ENCODE data around the gene PPP4R1.

Gene PPP4R1

DNA sequence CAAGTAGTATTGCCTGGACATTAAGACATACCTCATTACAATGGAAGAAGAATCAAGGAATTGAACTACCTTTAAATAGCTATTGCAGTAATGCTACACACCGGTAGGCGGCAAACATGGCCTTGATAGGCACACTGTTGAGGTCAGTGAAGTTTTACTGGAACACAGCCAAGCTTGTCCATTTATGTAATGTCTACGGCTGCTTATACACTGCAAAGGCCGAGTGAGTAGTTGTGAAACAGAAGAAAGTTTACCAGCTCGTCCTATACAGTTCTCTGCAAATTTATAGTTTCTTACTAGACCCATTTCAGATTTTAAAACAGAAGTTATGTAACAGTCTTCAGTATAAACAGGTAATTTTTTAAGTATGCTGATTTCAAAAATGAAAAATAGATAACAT, 38.8 kb downstream of the PPP4R1 start:
- no peak overlapping the region for H3K4me3 ChIP-seq (ENCODE audit: low read length)
- peak; percentile 94 for DNase-seq (ENCODE audit: low read depth)
- TF ChIP-seq, protein P1, sequence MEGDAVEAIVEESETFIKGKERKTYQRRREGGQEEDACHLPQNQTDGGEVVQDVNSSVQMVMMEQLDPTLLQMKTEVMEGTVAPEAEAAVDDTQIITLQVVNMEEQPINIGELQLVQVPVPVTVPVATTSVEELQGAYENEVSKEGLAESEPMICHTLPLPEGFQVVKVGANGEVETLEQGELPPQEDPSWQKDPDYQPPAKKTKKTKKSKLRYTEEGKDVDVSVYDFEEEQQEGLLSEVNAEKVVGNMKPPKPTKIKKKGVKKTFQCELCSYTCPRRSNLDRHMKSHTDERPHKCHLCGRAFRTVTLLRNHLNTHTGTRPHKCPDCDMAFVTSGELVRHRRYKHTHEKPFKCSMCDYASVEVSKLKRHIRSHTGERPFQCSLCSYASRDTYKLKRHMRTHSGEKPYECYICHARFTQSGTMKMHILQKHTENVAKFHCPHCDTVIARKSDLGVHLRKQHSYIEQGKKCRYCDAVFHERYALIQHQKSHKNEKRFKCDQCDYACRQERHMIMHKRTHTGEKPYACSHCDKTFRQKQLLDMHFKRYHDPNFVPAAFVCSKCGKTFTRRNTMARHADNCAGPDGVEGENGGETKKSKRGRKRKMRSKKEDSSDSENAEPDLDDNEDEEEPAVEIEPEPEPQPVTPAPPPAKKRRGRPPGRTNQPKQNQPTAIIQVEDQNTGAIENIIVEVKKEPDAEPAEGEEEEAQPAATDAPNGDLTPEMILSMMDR (conservative IDR thresholded peaks at IDR 0.05; ENCODE audit: low read length) = peak; percentile 87

DNA sequence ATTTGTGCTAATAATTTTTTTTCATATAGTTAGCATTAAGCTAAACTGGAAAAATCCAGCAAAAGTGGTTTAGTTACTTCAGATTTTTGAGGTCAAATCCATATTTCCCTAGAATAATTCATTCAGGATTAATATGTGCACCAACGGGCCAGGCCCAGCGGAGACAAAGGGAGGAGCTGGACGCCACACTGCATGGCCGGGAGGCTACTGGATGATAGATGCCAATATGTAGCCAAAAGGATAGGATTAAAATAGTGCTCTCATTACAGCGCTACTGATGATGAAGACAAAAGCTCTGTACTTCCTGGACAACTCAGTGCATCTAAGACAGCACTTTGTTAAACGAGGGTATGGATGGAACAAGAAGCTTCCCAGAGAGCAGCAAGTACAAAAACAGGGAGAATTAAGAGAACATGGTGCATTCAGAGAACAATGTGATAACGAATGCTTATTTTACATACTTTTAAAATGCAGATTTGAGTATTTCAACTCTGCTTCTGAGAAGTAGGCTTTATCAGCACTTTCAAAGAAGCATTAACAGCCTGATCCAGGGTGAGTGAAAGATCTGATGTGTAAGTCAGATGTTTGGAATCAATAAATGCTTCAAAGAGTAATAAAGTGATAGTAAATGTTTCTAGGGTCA, 39.8 kb downstream of the PPP4R1 start:
- no peak for DNase-seq (ENCODE audit: low read depth)
- no peak overlapping the region for H3K4me3 ChIP-seq (ENCODE audit: low read length)
- TF ChIP-seq, protein P1 (conservative IDR thresholded peaks at IDR 0.05; ENCODE audit: low read length) = no peak

DNA sequence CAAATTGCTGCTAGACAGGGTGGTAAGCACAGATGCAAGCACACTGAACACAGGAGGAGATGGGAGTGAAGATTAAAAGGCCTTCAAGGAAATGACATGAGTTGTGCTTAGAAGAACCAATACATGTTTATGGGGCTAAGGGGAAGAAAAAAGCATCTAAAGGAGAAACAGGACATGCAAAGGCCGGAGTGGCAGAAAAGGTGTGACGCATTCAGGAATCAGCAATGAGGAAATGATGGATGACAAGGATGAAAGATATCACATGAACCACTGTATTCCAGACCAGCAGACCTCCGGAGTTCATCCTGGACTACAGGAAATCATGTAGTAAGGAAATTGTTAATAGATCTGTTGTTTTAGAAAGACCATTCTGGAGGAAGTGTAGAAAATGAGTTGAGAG, 42.8 kb downstream of the PPP4R1 start:
- no peak for DNase-seq (ENCODE audit: low read depth)
- no peak overlapping the region for H3K4me3 ChIP-seq (ENCODE audit: low read length)
- TF ChIP-seq, protein P1 (conservative IDR thresholded peaks at IDR 0.05; ENCODE audit: low read length) = no peak

- DNase-seq (ENCODE audit: low read depth) = no peak
- H3K4me3 ChIP-seq (ENCODE audit: low read length) = no peak overlapping the region
- TF ChIP-seq, protein P1 (conservative IDR thresholded peaks at IDR 0.05; ENCODE audit: low read length) = no peak
Observed at GRCh38 chr18:9570255-9570654, 44.1 kb downstream of the PPP4R1 start.

DNA sequence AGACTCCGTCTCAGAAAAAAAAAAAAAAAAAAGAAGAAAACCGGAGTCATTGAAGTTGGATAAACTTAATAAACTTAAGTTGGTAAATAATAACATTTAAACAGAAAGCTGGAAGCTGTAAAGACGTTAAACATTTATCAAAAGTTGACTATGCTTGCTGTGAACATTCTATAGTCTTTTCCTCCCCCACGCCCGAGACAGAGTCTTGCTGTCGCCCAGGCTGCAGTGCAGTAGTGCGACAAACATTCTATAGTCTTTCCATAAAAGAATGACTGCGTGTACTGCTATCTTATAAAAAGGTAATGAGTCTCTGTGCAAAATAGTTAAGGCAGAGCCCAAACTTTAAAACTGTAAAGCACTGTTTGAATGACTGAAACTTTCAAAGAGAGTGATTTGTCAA, 45.2 kb downstream of the PPP4R1 start:
- TF ChIP-seq, protein P1 (conservative IDR thresholded peaks at IDR 0.05; ENCODE audit: low read length) = no peak
- no peak for DNase-seq (ENCODE audit: low read depth)
- H3K4me3 ChIP-seq (ENCODE audit: low read length) = no peak overlapping the region

DNA sequence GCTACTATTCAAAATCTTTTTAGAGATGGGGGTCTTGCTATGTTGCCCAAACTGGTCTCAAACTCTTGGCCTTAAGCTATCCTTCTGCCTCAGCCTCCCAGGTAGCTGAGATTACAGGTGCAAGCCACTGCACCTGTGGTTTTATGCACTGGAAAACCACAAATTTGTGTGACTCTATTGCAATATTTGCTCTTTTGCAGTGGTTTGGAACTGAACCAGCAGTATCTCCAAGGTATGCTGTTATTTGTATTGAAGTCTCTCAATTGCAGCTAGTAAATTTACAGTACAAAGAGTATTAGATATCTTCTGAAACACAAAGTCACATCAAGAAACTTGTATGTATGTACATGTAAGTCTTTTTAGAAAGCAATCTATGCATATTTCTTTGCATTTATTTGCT, 46.2 kb downstream of the PPP4R1 start:
- no peak overlapping the region for H3K4me3 ChIP-seq (ENCODE audit: low read length)
- TF ChIP-seq, protein P1 (conservative IDR thresholded peaks at IDR 0.05; ENCODE audit: low read length) = no peak
- DNase-seq (ENCODE audit: low read depth) = no peak

- no peak overlapping the region for H3K4me3 ChIP-seq (ENCODE audit: low read length)
- no peak for DNase-seq (ENCODE audit: low read depth)
- TF ChIP-seq, protein P1 (conservative IDR thresholded peaks at IDR 0.05; ENCODE audit: low read length) = no peak
Observed at GRCh38 chr18:9565407-9565806, 49.0 kb downstream of the PPP4R1 start.

Data from AG10803 (cell line).